IMR-90 (cell line): ENCODE measurements around the gene FSTL5. TPM values are rescaled to one million over a fixed set of nuclear protein-coding genes. Genes with fewer than 3 reads are reported as not detected.

ENCODE experiments used
- ATAC-seq: fragments of 200-7000 bp; cut with Tn5 transposase; 2 replicates; pipeline ENCODE4 v1.9.1; 2020; ENCODE audit warnings: low read depth, mild to moderate bottlenecking, moderate library complexity
- BruUV-seq: library from RNA; stranded (reverse); fragments of 400-500 nt; replicated peaks from 2 replicates; lab custom pipeline; 2021; lab: Mats Ljungman, UMichigan
- CTCF ChIA-PET: fragments of 300-600 bp; formaldehyde crosslinking; extraction: SDS; loops from one replicate; lab custom pipeline; 2021; ENCODE audit warnings: antibody characterized with exemption; lab: Yijun Ruan, JAX
- POLR2A ChIA-PET: fragments of 300-600 bp; sonication (Branson Sonifier 250); formaldehyde crosslinking; loops from one replicate; lab custom pipeline; 2022; ENCODE audit warnings: antibody characterized with exemption; ENCODE audit not compliant: unreplicated experiment; lab: Charles Lee
- DNase-seq: peaks from one replicate; pipeline ENCODE4 v3.0.0; 2013
- H2AFZ ChIP-seq: replicated peaks from 2 replicates; pipeline ENCODE3; 2013; ENCODE audit warnings: low read length, mild to moderate bottlenecking; ENCODE audit not compliant: poor library complexity
- H2AK5ac ChIP-seq: 2 replicates; pipeline ENCODE4 v1.6.1; 2013; ENCODE audit warnings: low read depth, low read length, inconsistent platforms
- H2AK9ac ChIP-seq: replicated peaks from 2 replicates; pipeline ENCODE3; 2013; ENCODE audit warnings: mild to moderate bottlenecking, low read depth, low read length, moderate library complexity; ENCODE audit not compliant: poor library complexity
- H2BK120ac ChIP-seq: 2 replicates; pipeline ENCODE4 v1.6.1; 2013; ENCODE audit warnings: low read depth, low read length, inconsistent platforms
- H2BK15ac ChIP-seq: 3 replicates; pipeline ENCODE4 v1.6.1; 2013; ENCODE audit warnings: low read depth, low read length, inconsistent platforms
- H2BK20ac ChIP-seq: 2 replicates; pipeline ENCODE4 v1.6.1; 2013; ENCODE audit warnings: low read depth, mild to moderate bottlenecking, inconsistent platforms, low read length, moderate library complexity
- H2BK5ac ChIP-seq: 2 replicates; pipeline ENCODE4 v1.6.1; 2013; ENCODE audit warnings: mild to moderate bottlenecking, low read depth, low read length, inconsistent platforms; ENCODE audit not compliant: poor library complexity, severe bottlenecking
- H3K14ac ChIP-seq: replicated peaks from 2 replicates; pipeline ENCODE4 v1.6.1; 2013; ENCODE audit warnings: low read depth, low read length, inconsistent platforms
- H3K18ac ChIP-seq: 2 replicates; pipeline ENCODE4 v1.6.1; 2013; ENCODE audit warnings: low read depth, low read length, control low read depth
- H3K23ac ChIP-seq: 2 replicates; pipeline ENCODE4 v1.6.1; 2013; ENCODE audit warnings: low read depth, low read length, inconsistent platforms
- H3K27ac ChIP-seq: 2 replicates; pipeline ENCODE4 v1.5.1; 2013; ENCODE audit warnings: mild to moderate bottlenecking, control low read depth, low read length; ENCODE audit not compliant: insufficient read depth
- H3K27me3 ChIP-seq: 2 replicates; pipeline ENCODE4 v1.6.1; 2013; ENCODE audit warnings: low read length; ENCODE audit not compliant: control insufficient read depth, insufficient read depth
- H3K36me3 ChIP-seq: 2 replicates; pipeline ENCODE4 v1.6.1; 2013; ENCODE audit warnings: low read length, mixed read lengths; ENCODE audit not compliant: control insufficient read depth, insufficient read depth
- H3K4ac ChIP-seq: 2 replicates; pipeline ENCODE4 v1.6.1; 2013; ENCODE audit warnings: low read depth, low read length, inconsistent platforms
- H3K4me1 ChIP-seq: 2 replicates; pipeline ENCODE4 v1.6.1; 2013; ENCODE audit warnings: low read length, mixed read lengths; ENCODE audit not compliant: control insufficient read depth, insufficient read depth
- H3K4me2 ChIP-seq: 2 replicates; pipeline ENCODE4 v1.6.1; 2013; ENCODE audit warnings: low read depth, mild to moderate bottlenecking, control low read depth, low read length, moderate library complexity
- H3K4me3 ChIP-seq: 2 replicates; pipeline ENCODE4 v1.5.1; 2013; ENCODE audit warnings: low read depth, mild to moderate bottlenecking, control low read depth, low read length, moderate library complexity; ENCODE audit not compliant: insufficient read depth
- H3K56ac ChIP-seq: 2 replicates; pipeline ENCODE4 v1.6.1; 2013; ENCODE audit warnings: low read length, inconsistent platforms; ENCODE audit not compliant: insufficient read depth; ENCODE audit errors: extremely low read depth
- H3K79me1 ChIP-seq, 2 experiments: 2 replicates each; pipeline ENCODE4 v1.6.1; 2013; ENCODE audit warnings: low read length in 2 of 2, inconsistent platforms in 1 of 2, low read depth in 1 of 2
- H3K9ac ChIP-seq: 2 replicates; pipeline ENCODE4 v1.6.1; 2013; ENCODE audit warnings: low read depth, low read length, control low read depth
- H3K9me1 ChIP-seq: 2 replicates; pipeline ENCODE4 v1.6.1; 2013; ENCODE audit warnings: low read length, inconsistent platforms; ENCODE audit not compliant: insufficient read depth
- H3K9me3 ChIP-seq: 2 replicates; pipeline ENCODE4 v1.6.1; 2013; ENCODE audit warnings: low read length; ENCODE audit not compliant: control insufficient read depth, insufficient read depth
- H4K20me1 ChIP-seq: 2 replicates; pipeline ENCODE4 v1.6.1; 2013; ENCODE audit warnings: low read length, inconsistent platforms; ENCODE audit not compliant: insufficient read depth
- H4K5ac ChIP-seq: 2 replicates; pipeline ENCODE4 v1.6.1; 2013; ENCODE audit warnings: mild to moderate bottlenecking, low read depth, low read length, control low read depth
- H4K8ac ChIP-seq, 2 experiments: 2 replicates each; pipeline ENCODE4 v1.6.1; 2013; ENCODE audit warnings: low read depth in 2 of 2, low read length in 2 of 2, control low read depth in 1 of 2, inconsistent platforms in 1 of 2
- H4K91ac ChIP-seq: 2 replicates; pipeline ENCODE4 v1.6.1; 2013; ENCODE audit warnings: low read depth, low read length, inconsistent platforms; ENCODE audit not compliant: insufficient read depth
- CEBPB ChIP-seq: IDR thresholded peaks from 2 replicates; pipeline ENCODE4 v1.6.1; 2012; ENCODE audit warnings: low read depth, low read length, improper control_type of control experiment
- FOS ChIP-seq: fragments of 150-350 bp; IDR thresholded peaks from 2 replicates; pipeline ENCODE4 v1.6.1; 2016; ENCODE audit warnings: low read depth, low read length
- MAFK ChIP-seq: IDR thresholded peaks from 2 replicates; pipeline ENCODE4 v1.6.1; 2012; ENCODE audit warnings: low read depth, low read length, improper control_type of control experiment
- SMC3 ChIP-seq: fragments of 150-350 bp; IDR thresholded peaks from 2 replicates; pipeline ENCODE4 v1.6.1; 2016; ENCODE audit warnings: low read depth, mild to moderate bottlenecking, antibody characterized with exemption, low read length, moderate library complexity
- WGBS, 2 experiments: methylation state at CpG; one replicate each; pipeline versions ENCODE4 v1.1.5 to v1.1.7; 2013; ENCODE audit warnings: missing lambda C conversion rate in 2 of 2; ENCODE audit not compliant: insufficient read length in 1 of 2; ENCODE audit errors: extremely low coverage in 2 of 2; 5-methylcytosine and 5-hydroxymethylcytosine counted together
- dilution Hi-C: fragments of 300-500 bp; cut with HindIII; formaldehyde crosslinking; loops from one replicate; pipeline ENCODE4 v1.14.3; 2018; ENCODE audit warnings: low sequenced_read_pairs; ENCODE audit not compliant: unreplicated experiment
- in situ Hi-C: fragments of 300-500 bp; cut with MboI; formaldehyde crosslinking; loops from 3 replicates; pipeline ENCODE4 v1.14.3; 2019; ENCODE audit warnings: low sequenced_read_pairs, inconsistent platforms, mixed read lengths
- intact Hi-C: fragments of 100-400 bp; cut with micrococcal nuclease; formaldehyde crosslinking; loops from 2 replicates; pipeline ENCODE4 v1.10.0; 2022
- polyA plus RNA-seq, 3 experiments: library from polyadenylated mRNA; depleted of rRNA; stranded (reverse); fragments of >200 nt; gene quantifications; 2 replicates each; pipeline ENCODE4 v1.2.3, GENCODE V29; 2012; ENCODE audit warnings: low replicate concordance in 1 of 3
- total RNA-seq: library from RNA; depleted of rRNA; stranded (reverse); fragments of >200 nt; gene quantifications from 2 replicates; pipeline ENCODE4 v1.2.3, GENCODE V29; 2012

The FSTL5 gene
- total and polyA plus RNA-seq, 2 of the 4 experiments (the other 2 are of a cell fraction), result under 0.01 TPM; not detected in 1

- Histone ChIP-seq H2BK5ac (no peak overlapping the region), H3K36me3 (no peaks in the 10 kb centered on the region), H3K9ac (no peak overlapping the region), H4K5ac (no peak overlapping the region), H2AK9ac (no peak overlapping the region), H3K27ac (no peak overlapping the region), H2BK20ac (no peak overlapping the region), H3K9me3 (no peaks in the 10 kb centered on the region), H2AFZ (no peak overlapping the region), H2AK5ac (no peak overlapping the region), H4K20me1 (no peaks in the 10 kb centered on the region), H3K27me3 (no peaks in the 10 kb centered on the region), H3K56ac (no peak overlapping the region), H3K4me2 (no peak overlapping the region), H2BK120ac (no peak overlapping the region), H3K14ac (no peak overlapping the region), H4K8ac (no peak overlapping the region), H2BK15ac (no peak overlapping the region), H3K18ac (no peak overlapping the region), H3K79me1 (no peaks in the 10 kb centered on the region), H3K9me1 (no peaks in the 10 kb centered on the region), H4K91ac (no peak overlapping the region), H3K4me3 (no peak overlapping the region), H3K4me1 (no peaks in the 10 kb centered on the region), H3K4ac (no peak overlapping the region), H3K23ac (no peak overlapping the region)
- dilution Hi-C loops (no loop called here), in situ Hi-C loops (no loop called here), intact Hi-C loops (no loop called here)
- DNase-seq (no peak), ATAC-seq (no peak)
- CTCF ChIA-PET, result no interaction called here
- BruUV-seq, result no TSS peak
- POLR2A ChIA-PET, result no interaction called here
- no CpG with 5 or more reads among the region's 4 CpGs for WGBS, 2 experiments
- no peak for TF ChIP-seq SMC3
- no peak for TF ChIP-seq FOS
- no peak for TF ChIP-seq MAFK
- no peak for TF ChIP-seq CEBPB
Measured at GRCh38 chr4:161704040-161704439, 459.8 kb downstream of the FSTL5 start.
